Liver (tissue), 9 donors: Measurements from ENCODE around the gene ZNF280B. TPM values are rescaled to one million over a fixed set of nuclear protein-coding genes. Genes with fewer than 3 reads are reported as not detected.

Experiments
- DNase-seq: peaks from one replicate; pipeline ENCODE4 v3.0.0-alpha.2; 2017; ENCODE audit warnings: low spot score
- H3K27ac ChIP-seq, 2 donors: one replicate each; pipeline ENCODE4 v1.7.0; 2013; ENCODE audit warnings: inconsistent platforms in 2 of 2, low read length in 2 of 2, control low read depth in 1 of 2, low read depth in 1 of 2, mild to moderate bottlenecking in 1 of 2
- H3K27me3 ChIP-seq, 4 donors: one replicate each; pipeline versions ENCODE4 v1.6.1 to v1.7.0; 2013; ENCODE audit warnings: low read length in 3 of 4, inconsistent platforms in 1 of 4, mild to moderate bottlenecking in 1 of 4, moderate library complexity in 1 of 4; ENCODE audit not compliant: control insufficient read depth in 4 of 4, insufficient read depth in 4 of 4
- H3K36me3 ChIP-seq, 4 donors: one replicate each; pipeline versions ENCODE4 v1.6.1 to v1.7.0; 2013; ENCODE audit warnings: low read length in 3 of 4, mild to moderate bottlenecking in 3 of 4, low read depth in 1 of 4, moderate library complexity in 1 of 4; ENCODE audit not compliant: control insufficient read depth in 4 of 4, insufficient read depth in 3 of 4
- H3K4me1 ChIP-seq, 4 donors: one replicate each; pipeline versions ENCODE4 v1.6.1 to v1.7.0; 2013; ENCODE audit warnings: low read length in 3 of 4, mild to moderate bottlenecking in 3 of 4, moderate library complexity in 1 of 4; ENCODE audit not compliant: control insufficient read depth in 4 of 4, insufficient read depth in 4 of 4
- H3K4me3 ChIP-seq, 3 donors: one replicate each; pipeline versions ENCODE4 v1.6.1 to v1.7.0; 2013; ENCODE audit warnings: low read length in 3 of 3, control low read depth in 1 of 3, low read depth in 1 of 3, mild to moderate bottlenecking in 1 of 3
- H3K9ac ChIP-seq, 2 donors: one replicate each; pipeline ENCODE4 v1.7.0; 2013; ENCODE audit warnings: low read length in 2 of 2, mild to moderate bottlenecking in 2 of 2, moderate library complexity in 2 of 2, control low read depth in 1 of 2, low read depth in 1 of 2
- H3K9me3 ChIP-seq, 4 donors: one replicate each; pipeline versions ENCODE4 v1.6.1 to v1.7.0; 2013; ENCODE audit warnings: low read length in 3 of 4; ENCODE audit not compliant: control insufficient read depth in 4 of 4
- EGR1 ChIP-seq, 2 donors: IDR thresholded peaks; 2 replicates each; pipeline ENCODE4 v1.6.1; 2016 to 2018; ENCODE audit warnings: antibody characterized with exemption in 2 of 2, low read depth in 2 of 2
- FOXA1 ChIP-seq: IDR thresholded peaks from 2 replicates; pipeline ENCODE4 v1.6.1; 2016; ENCODE audit warnings: antibody characterized with exemption
- FOXA2 ChIP-seq: IDR thresholded peaks from 2 replicates; pipeline ENCODE4 v1.6.1; 2016; ENCODE audit warnings: antibody characterized with exemption
- GABPA ChIP-seq, 2 donors: IDR thresholded peaks in 1 of 2; conservative IDR thresholded peaks in 1 of 2; 2 replicates each; pipeline ENCODE4 v1.6.1; 2016; ENCODE audit warnings: antibody characterized with exemption in 2 of 2, mild to moderate bottlenecking in 1 of 2, moderate library complexity in 1 of 2
- HNF4A ChIP-seq, 2 donors: conservative IDR thresholded peaks; 2 replicates each; pipeline ENCODE4 v1.6.1; 2016; ENCODE audit warnings: antibody characterized with exemption in 2 of 2, mild to moderate bottlenecking in 2 of 2
- HNF4G ChIP-seq: IDR thresholded peaks from 2 replicates; pipeline ENCODE4 v1.6.1; 2016; ENCODE audit warnings: antibody characterized with exemption
- JUND ChIP-seq, 2 donors: IDR thresholded peaks; 2 replicates each; pipeline ENCODE4 v1.6.1; 2016; ENCODE audit warnings: antibody characterized with exemption in 2 of 2
- NR2F2 ChIP-seq: IDR thresholded peaks from 2 replicates; pipeline ENCODE4 v1.6.1; 2016; ENCODE audit warnings: antibody characterized with exemption
- RAD21 ChIP-seq, 2 donors: IDR thresholded peaks; 2 replicates each; pipeline ENCODE4 v1.6.1; 2016; ENCODE audit warnings: antibody characterized with exemption in 2 of 2, mild to moderate bottlenecking in 2 of 2
- RXRA ChIP-seq, 2 donors: IDR thresholded peaks; 2 replicates each; pipeline ENCODE4 v1.6.1; 2017 to 2018; ENCODE audit warnings: antibody characterized with exemption in 2 of 2, mild to moderate bottlenecking in 1 of 2
- SP1 ChIP-seq: IDR thresholded peaks from 2 replicates; pipeline ENCODE4 v1.6.1; 2018; ENCODE audit warnings: antibody characterized with exemption, mild to moderate bottlenecking
- TAF1 ChIP-seq: conservative IDR thresholded peaks from 2 replicates; pipeline ENCODE4 v1.6.1; 2016; ENCODE audit warnings: antibody characterized with exemption, mild to moderate bottlenecking
- WGBS: extraction: QIAGEN DNeasy Blood & Tissue Kit; methylation state at CpG from one replicate; pipeline ENCODE4 v1.1.7; 2013; 5-methylcytosine and 5-hydroxymethylcytosine counted together
- polyA plus RNA-seq, 2 donors: library from polyadenylated mRNA; stranded (reverse) in 1 of 2; unstranded in 1 of 2; fragments of 200-250 nt in 1 of 2; fragments of >200 nt in 1 of 2; fragmentation: Nextera tagmentation in 1 of 2; extraction: Ambion mirVana in 1 of 2; gene quantifications; one replicate each; pipeline versions ENCODE4 v1.2.1 to v1.2.3, GENCODE V29; 2013 to 2015
- total RNA-seq, 2 donors: library from RNA; depleted of rRNA; stranded (reverse); fragments of >200 nt; gene quantifications; one replicate each; pipeline ENCODE4 v1.2.3, GENCODE V29; 2014
- TF ChIP-seq, protein P1 (sequence below): IDR thresholded peaks from 2 replicates; pipeline ENCODE4 v1.6.1; 2016; ENCODE audit warnings: antibody characterized with exemption
- TF ChIP-seq, protein P2 (sequence below): fragments of 150-350 bp; IDR thresholded peaks from 2 replicates; pipeline ENCODE4 v1.5.1; 2017; ENCODE audit warnings: improper control_type of control experiment, low read depth, low read length; ENCODE audit not compliant: missing input control
- TF ChIP-seq, protein P3 (sequence below): IDR thresholded peaks from 2 replicates; pipeline ENCODE4 v1.6.1; 2016; ENCODE audit warnings: antibody characterized with exemption, mild to moderate bottlenecking
- TF ChIP-seq, protein P4 (sequence below): IDR thresholded peaks from 2 replicates; pipeline ENCODE4 v1.6.1; 2016; ENCODE audit warnings: antibody characterized with exemption
- TF ChIP-seq, protein P5 (sequence below): IDR thresholded peaks from 2 replicates; pipeline ENCODE4 v1.6.1; 2016; ENCODE audit warnings: antibody characterized with exemption
- donor health status: healthy.
- donor health status: healthy.
- donor health status: healthy.
- donor health status: healthy.
- donor health status: healthy.

The ZNF280B gene
- total and polyA plus RNA-seq, 4 donors = 0.03 to 0.84 (median 0.06) TPM

DNA sequence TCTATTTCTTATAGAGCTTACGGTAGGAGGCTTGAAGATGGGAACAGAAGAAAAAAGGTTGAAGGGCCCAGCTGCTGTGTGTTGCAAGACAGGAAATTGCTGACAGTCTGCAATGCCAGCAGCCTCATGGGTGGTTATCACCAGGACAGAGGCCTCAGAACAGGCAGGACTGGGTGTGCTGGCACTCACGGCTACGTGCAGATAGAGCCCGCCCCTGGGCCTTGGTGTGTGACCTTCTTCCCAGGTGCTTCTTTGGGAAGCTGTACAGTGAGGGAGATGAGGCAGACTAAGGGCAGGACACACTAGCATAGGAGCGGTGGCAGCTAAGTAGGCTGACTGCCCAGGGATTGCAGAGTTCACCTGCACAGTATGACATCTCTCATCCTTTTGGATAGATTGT, 37.9 kb upstream of the ZNF280B start:
- Histone ChIP-seq H3K36me3 (no peaks in the 10 kb centered on the region), H3K27ac (no peak overlapping the region), H3K9ac (no peak overlapping the region), H3K4me1 (no peaks in the 10 kb centered on the region), H3K9me3 (no peaks in the 10 kb centered on the region), H3K27me3 (peaks cover 0 to 2% (median 0%) of the 10 kb centered on the region in 4 donors), H3K4me3 (no peak overlapping the region)
- TF ChIP-seq GABPA (IDR thresholded peaks at IDR 0.05 in 1 of 2, conservative IDR thresholded peaks at IDR 0.05 in 1 of 2) = no peak
- TF ChIP-seq, protein P1, sequence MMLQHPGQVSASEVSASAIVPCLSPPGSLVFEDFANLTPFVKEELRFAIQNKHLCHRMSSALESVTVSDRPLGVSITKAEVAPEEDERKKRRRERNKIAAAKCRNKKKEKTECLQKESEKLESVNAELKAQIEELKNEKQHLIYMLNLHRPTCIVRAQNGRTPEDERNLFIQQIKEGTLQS = no peak
- TF ChIP-seq SP1 = no peak
- TF ChIP-seq, protein P2, sequence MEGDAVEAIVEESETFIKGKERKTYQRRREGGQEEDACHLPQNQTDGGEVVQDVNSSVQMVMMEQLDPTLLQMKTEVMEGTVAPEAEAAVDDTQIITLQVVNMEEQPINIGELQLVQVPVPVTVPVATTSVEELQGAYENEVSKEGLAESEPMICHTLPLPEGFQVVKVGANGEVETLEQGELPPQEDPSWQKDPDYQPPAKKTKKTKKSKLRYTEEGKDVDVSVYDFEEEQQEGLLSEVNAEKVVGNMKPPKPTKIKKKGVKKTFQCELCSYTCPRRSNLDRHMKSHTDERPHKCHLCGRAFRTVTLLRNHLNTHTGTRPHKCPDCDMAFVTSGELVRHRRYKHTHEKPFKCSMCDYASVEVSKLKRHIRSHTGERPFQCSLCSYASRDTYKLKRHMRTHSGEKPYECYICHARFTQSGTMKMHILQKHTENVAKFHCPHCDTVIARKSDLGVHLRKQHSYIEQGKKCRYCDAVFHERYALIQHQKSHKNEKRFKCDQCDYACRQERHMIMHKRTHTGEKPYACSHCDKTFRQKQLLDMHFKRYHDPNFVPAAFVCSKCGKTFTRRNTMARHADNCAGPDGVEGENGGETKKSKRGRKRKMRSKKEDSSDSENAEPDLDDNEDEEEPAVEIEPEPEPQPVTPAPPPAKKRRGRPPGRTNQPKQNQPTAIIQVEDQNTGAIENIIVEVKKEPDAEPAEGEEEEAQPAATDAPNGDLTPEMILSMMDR = no peak
- no peak for TF ChIP-seq JUND (IDR thresholded peaks at IDR 0.05)
- no peak for TF ChIP-seq TAF1
- TF ChIP-seq, protein P3, sequence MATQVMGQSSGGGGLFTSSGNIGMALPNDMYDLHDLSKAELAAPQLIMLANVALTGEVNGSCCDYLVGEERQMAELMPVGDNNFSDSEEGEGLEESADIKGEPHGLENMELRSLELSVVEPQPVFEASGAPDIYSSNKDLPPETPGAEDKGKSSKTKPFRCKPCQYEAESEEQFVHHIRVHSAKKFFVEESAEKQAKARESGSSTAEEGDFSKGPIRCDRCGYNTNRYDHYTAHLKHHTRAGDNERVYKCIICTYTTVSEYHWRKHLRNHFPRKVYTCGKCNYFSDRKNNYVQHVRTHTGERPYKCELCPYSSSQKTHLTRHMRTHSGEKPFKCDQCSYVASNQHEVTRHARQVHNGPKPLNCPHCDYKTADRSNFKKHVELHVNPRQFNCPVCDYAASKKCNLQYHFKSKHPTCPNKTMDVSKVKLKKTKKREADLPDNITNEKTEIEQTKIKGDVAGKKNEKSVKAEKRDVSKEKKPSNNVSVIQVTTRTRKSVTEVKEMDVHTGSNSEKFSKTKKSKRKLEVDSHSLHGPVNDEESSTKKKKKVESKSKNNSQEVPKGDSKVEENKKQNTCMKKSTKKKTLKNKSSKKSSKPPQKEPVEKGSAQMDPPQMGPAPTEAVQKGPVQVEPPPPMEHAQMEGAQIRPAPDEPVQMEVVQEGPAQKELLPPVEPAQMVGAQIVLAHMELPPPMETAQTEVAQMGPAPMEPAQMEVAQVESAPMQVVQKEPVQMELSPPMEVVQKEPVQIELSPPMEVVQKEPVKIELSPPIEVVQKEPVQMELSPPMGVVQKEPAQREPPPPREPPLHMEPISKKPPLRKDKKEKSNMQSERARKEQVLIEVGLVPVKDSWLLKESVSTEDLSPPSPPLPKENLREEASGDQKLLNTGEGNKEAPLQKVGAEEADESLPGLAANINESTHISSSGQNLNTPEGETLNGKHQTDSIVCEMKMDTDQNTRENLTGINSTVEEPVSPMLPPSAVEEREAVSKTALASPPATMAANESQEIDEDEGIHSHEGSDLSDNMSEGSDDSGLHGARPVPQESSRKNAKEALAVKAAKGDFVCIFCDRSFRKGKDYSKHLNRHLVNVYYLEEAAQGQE = no peak
- TF ChIP-seq, protein P4, sequence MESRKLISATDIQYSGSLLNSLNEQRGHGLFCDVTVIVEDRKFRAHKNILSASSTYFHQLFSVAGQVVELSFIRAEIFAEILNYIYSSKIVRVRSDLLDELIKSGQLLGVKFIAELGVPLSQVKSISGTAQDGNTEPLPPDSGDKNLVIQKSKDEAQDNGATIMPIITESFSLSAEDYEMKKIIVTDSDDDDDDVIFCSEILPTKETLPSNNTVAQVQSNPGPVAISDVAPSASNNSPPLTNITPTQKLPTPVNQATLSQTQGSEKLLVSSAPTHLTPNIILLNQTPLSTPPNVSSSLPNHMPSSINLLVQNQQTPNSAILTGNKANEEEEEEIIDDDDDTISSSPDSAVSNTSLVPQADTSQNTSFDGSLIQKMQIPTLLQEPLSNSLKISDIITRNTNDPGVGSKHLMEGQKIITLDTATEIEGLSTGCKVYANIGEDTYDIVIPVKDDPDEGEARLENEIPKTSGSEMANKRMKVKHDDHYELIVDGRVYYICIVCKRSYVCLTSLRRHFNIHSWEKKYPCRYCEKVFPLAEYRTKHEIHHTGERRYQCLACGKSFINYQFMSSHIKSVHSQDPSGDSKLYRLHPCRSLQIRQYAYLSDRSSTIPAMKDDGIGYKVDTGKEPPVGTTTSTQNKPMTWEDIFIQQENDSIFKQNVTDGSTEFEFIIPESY = no peak
- TF ChIP-seq, protein P5, sequence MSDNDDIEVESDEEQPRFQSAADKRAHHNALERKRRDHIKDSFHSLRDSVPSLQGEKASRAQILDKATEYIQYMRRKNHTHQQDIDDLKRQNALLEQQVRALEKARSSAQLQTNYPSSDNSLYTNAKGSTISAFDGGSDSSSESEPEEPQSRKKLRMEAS = no peak
- TF ChIP-seq NR2F2 = no peak
- WGBS = 56% methylated on average over 5 of the region's 5 CpGs
- no peak for DNase-seq

DNA sequence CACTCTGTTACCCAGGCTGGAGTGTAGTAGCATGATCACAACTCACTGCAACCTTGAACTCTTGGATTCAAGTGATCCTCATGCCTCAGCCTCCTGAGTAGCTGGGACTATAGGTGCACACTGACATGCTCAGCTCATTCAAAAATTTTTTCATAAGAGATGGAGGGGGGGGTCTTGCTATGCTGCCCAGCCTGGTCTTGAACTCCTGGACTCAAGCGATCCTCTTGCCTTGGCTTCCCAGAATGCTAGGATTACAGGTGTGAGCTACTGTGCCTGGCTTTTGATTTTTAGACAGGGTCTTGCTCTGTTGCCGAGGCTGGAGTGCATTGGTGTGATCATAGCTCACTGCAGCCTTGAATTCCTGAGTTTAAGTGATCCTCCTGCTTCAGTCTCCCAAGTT, 36.5 kb upstream of the ZNF280B start:
- peaks cover 0 to 2% (median 0%) of the 10 kb centered on the region in 4 donors for H3K27me3 ChIP-seq
- WGBS = 87% methylated on average over 2 of the region's 2 CpGs
- H3K36me3 ChIP-seq = no peaks in the 10 kb centered on the region
- H3K4me1 ChIP-seq = no peaks in the 10 kb centered on the region
- H3K27ac ChIP-seq = no peak overlapping the region
- H3K9me3 ChIP-seq = no peaks in the 10 kb centered on the region
- no peak overlapping the region for H3K4me3 ChIP-seq
- H3K9ac ChIP-seq = no peak overlapping the region
- no peak for DNase-seq
- TF ChIP-seq, protein P2 = no peak
- TF ChIP-seq HNF4G (no peak), GABPA (IDR thresholded peaks at IDR 0.05 in 1 of 2, conservative IDR thresholded peaks at IDR 0.05 in 1 of 2) (no peak), FOXA1 (no peak), FOXA2 (no peak), SP1 (no peak), RXRA (IDR thresholded peaks at IDR 0.05) (no peak), EGR1 (IDR thresholded peaks at IDR 0.05; ENCODE audit: low read depth in 2 of 2) (no peak), JUND (IDR thresholded peaks at IDR 0.05) (no peak), HNF4A (conservative IDR thresholded peaks at IDR 0.05) (no peak), RAD21 (IDR thresholded peaks at IDR 0.05) (no peak)
- TF ChIP-seq, protein P3 = no peak
- TF ChIP-seq, protein P1 = no peak
- TF ChIP-seq, protein P5 = no peak
